ENCODE measurements around the gene MBNL3.
"Not testable (repeated sequence)": the region's sequence is repeated elsewhere in the genome, so short reads cannot be mapped to it uniquely, and the experiment has no call there.

Gene MBNL3

GRCh38 chrX:132369617-132370326 is 119.1 kb downstream of the MBNL3 start:
- no peak for DNase-seq

- DNase-seq = no peak
These were observed 120.9 kb downstream of the MBNL3 start for GRCh38 chrX:132367984-132368383.

- no peak for DNase-seq
These were observed 121.5 kb downstream of the MBNL3 start for GRCh38 chrX:132367314-132367713.

- DNase-seq = no peak
These were observed 123.3 kb downstream of the MBNL3 start for GRCh38 chrX:132365490-132365889.

GRCh38 chrX:132364313-132364712 is 124.5 kb downstream of the MBNL3 start:
- no peak for DNase-seq

GRCh38 chrX:132353430-132353829 is 135.4 kb downstream of the MBNL3 start:
- no peak for DNase-seq

- DNase-seq = no peak
These were observed 152.7 kb downstream of the MBNL3 start for GRCh38 chrX:132336172-132336571.

- no peak for DNase-seq
These were observed 155.5 kb downstream of the MBNL3 start for GRCh38 chrX:132333351-132333750.

GRCh38 chrX:132331532-132331931 is 157.3 kb downstream of the MBNL3 start:
- DNase-seq = no peak

GRCh38 chrX:132331000-132331399 is 157.8 kb downstream of the MBNL3 start:
- DNase-seq = no peak

GRCh38 chrX:132330156-132330729 is 158.6 kb downstream of the MBNL3 start:
- no peak for DNase-seq

GRCh38 chrX:132326960-132327359 is 161.9 kb downstream of the MBNL3 start:
- DNase-seq = not testable (repeated sequence)
